Neural crest cell (in vitro differentiated cells): Measurements from ENCODE around the gene VIPR2. TPM values are rescaled to one million over a fixed set of nuclear protein-coding genes. Genes with fewer than 3 reads are reported as not detected.
"Not testable (repeated sequence)": the region's sequence is repeated elsewhere in the genome, so short reads cannot be mapped to it uniquely, and the experiment has no call there.

Experiments
- DNase-seq: peaks from one replicate; pipeline ENCODE4 v3.0.0; 2021; ENCODE audit warnings: low read depth, mixed read lengths, low spot score
- H3K27ac Mint-ChIP-seq: one replicate; pipeline ENCODE4 v1.8.0; 2021; ENCODE audit warnings: mild to moderate bottlenecking, mixed read lengths; ENCODE audit not compliant: unreplicated experiment
- H3K27me3 Mint-ChIP-seq: 2 replicates; pipeline ENCODE4 v1.8.0; 2021; ENCODE audit warnings: low read depth, mild to moderate bottlenecking, mixed read lengths
- H3K36me3 Mint-ChIP-seq: 2 replicates; pipeline ENCODE4 v1.8.0; 2021; ENCODE audit warnings: low read depth, mild to moderate bottlenecking, mixed read lengths
- H3K4me1 Mint-ChIP-seq: 2 replicates; pipeline ENCODE4 v1.8.0; 2021; ENCODE audit warnings: mixed read lengths
- H3K4me3 Mint-ChIP-seq: one replicate; pipeline ENCODE4 v1.8.0; 2021; ENCODE audit warnings: mild to moderate bottlenecking, mixed read lengths
- H3K9me3 Mint-ChIP-seq: 2 replicates; pipeline ENCODE4 v1.8.0; 2021; ENCODE audit warnings: mixed read lengths
- total RNA-seq: library from RNA; stranded (reverse); gene quantifications from 2 replicates; pipeline ENCODE4 v1.2.1, GENCODE V29; 2021
- TF ChIP-seq, protein P1 (sequence below): fragments of 200-600 bp; sonication (generic); conservative IDR thresholded peaks from 2 replicates; pipeline ENCODE4 v1.5.0; 2021; ENCODE audit warnings: antibody characterized with exemption, mild to moderate bottlenecking

The VIPR2 gene
- total RNA-seq, 1 donor from 2014 or later: 0.16 TPM

DNA sequence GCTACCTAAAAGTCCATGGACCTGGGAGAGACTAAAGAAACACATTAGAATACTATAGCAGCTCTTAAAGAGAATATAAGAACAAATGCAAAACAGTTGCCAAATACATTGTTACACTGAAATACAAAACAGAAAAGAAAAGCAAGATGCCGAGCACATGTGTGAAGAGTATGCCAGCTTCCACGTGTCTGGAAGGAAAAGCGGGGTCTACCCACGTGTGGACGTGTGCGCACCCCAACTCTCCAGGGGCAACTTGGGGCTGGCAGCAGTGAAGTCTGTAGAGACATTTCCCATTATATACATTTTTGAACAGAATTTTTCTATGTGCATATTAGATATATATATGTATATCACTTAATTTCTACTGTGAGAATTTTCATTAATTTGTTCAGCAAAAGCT lies 6.2 kb downstream of the VIPR2 start:
- Mint-ChIP-seq H3K27me3 (peaks cover 46% of the 10 kb centered on the region), H3K4me1 (peaks cover 23% of the 10 kb centered on the region), H3K36me3 (peaks cover 2% of the 10 kb centered on the region), H3K27ac (no peak overlapping the region), H3K9me3 (peaks cover 2% of the 10 kb centered on the region), H3K4me3 (no peak overlapping the region)
- no peak for DNase-seq
- TF ChIP-seq, protein P1, sequence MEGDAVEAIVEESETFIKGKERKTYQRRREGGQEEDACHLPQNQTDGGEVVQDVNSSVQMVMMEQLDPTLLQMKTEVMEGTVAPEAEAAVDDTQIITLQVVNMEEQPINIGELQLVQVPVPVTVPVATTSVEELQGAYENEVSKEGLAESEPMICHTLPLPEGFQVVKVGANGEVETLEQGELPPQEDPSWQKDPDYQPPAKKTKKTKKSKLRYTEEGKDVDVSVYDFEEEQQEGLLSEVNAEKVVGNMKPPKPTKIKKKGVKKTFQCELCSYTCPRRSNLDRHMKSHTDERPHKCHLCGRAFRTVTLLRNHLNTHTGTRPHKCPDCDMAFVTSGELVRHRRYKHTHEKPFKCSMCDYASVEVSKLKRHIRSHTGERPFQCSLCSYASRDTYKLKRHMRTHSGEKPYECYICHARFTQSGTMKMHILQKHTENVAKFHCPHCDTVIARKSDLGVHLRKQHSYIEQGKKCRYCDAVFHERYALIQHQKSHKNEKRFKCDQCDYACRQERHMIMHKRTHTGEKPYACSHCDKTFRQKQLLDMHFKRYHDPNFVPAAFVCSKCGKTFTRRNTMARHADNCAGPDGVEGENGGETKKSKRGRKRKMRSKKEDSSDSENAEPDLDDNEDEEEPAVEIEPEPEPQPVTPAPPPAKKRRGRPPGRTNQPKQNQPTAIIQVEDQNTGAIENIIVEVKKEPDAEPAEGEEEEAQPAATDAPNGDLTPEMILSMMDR: no peak

DNA sequence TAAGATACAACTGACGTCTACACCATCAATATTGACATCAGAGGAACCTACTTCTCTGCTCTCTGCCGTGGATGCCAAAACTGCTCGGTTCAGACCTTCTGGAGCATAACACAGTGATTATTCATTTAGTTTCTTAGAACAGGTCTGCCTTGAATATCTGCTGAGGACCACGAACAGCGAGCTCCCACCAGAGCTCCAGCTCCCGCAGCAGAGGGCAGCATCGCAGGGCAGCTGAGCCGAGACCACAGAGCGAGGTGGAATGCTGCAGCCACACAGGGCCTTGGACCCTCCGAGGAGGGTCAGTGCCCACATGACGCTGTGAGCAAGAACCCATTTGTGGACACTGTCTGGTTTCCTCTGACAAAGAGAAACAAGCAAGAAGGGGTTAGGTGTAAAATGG lies 6.8 kb downstream of the VIPR2 start:
- Mint-ChIP-seq H3K4me3 (no peak overlapping the region), H3K9me3 (peaks cover 2% of the 10 kb centered on the region), H3K27me3 (peaks cover 43% of the 10 kb centered on the region), H3K4me1 (peaks cover 23% of the 10 kb centered on the region), H3K36me3 (peaks cover 2% of the 10 kb centered on the region), H3K27ac (no peak overlapping the region)
- no peak for DNase-seq
- TF ChIP-seq, protein P1: no peak

DNA sequence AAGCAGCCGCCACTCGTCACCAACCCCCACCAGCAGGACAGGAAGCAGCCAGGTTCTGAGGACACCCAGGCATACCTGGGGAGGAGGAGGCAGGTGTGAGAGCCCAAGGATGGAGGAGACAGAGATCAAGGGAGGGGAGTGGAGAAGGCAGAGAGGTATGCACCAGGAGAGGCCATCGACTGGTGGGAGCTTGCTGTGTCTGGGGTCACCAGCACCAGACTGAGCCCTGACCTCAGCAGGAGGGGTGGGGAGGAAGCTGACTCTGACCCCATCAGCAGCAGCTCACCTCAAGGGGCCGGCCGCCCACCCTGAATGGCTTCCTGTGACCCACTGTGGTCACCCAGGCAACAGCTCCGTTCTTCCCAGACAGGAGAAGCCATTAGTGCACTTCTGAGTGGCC lies 7.8 kb downstream of the VIPR2 start:
- Mint-ChIP-seq H3K4me3 (no peak overlapping the region), H3K36me3 (peaks cover 2% of the 10 kb centered on the region), H3K9me3 (peaks cover 2% of the 10 kb centered on the region), H3K27ac (no peak overlapping the region), H3K27me3 (peaks cover 33% of the 10 kb centered on the region), H3K4me1 (peaks cover 20% of the 10 kb centered on the region)
- no peak for DNase-seq
- TF ChIP-seq, protein P1: no peak

DNA sequence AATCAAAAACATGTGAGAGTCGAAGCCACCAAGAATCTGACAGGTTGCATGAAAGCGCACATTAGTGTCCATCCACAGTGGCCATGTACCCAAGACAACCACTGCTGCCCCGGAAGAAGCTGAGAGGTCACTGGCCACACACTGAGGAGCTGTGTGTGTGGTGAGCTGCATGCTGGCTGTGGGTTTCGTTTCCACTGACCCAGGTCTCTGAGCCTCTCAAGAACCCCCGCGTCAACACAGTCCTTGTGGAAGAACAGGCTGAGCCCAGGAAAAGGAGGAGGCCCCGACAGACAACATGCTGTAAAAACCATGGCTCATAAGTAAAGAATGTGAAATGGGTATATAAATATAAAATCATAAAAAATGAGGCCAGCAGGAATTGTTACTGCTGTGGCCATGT lies 8.2 kb downstream of the VIPR2 start:
- Mint-ChIP-seq H3K36me3 (peaks cover 2% of the 10 kb centered on the region), H3K4me1 (peaks cover 16% of the 10 kb centered on the region), H3K9me3 (peaks cover 2% of the 10 kb centered on the region), H3K27me3 (peaks cover 31% of the 10 kb centered on the region), H3K27ac (no peak overlapping the region), H3K4me3 (no peak overlapping the region)
- DNase-seq: no peak
- TF ChIP-seq, protein P1: no peak

DNA sequence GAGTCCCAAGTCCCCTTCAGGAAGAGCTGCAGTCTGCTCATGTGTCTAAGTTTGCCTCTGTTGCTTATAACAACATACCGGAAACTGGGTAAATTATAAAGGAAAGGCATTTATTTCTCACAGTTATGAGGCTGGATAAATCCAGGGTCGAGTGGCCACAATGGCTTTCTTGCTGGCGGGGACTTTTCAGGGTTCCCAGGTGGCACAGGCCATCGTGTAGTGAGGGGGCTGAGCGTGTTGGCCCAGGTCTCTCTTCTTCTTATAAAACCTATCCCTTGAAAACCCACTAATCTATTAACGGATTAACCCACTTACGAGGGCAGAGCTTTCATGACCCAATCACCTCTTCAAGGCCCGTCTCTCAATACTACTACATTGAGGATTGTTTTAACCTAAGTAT lies 8.7 kb downstream of the VIPR2 start:
- peaks cover 2% of the 10 kb centered on the region for H3K36me3 Mint-ChIP-seq
- H3K27ac Mint-ChIP-seq: no peak overlapping the region
- H3K27me3 Mint-ChIP-seq: peaks cover 32% of the 10 kb centered on the region
- peaks cover 2% of the 10 kb centered on the region for H3K9me3 Mint-ChIP-seq
- no peak for DNase-seq
- no peak overlapping the region for H3K4me3 Mint-ChIP-seq
- TF ChIP-seq, protein P1: no peak
- H3K4me1 Mint-ChIP-seq: peaks cover 11% of the 10 kb centered on the region

DNA sequence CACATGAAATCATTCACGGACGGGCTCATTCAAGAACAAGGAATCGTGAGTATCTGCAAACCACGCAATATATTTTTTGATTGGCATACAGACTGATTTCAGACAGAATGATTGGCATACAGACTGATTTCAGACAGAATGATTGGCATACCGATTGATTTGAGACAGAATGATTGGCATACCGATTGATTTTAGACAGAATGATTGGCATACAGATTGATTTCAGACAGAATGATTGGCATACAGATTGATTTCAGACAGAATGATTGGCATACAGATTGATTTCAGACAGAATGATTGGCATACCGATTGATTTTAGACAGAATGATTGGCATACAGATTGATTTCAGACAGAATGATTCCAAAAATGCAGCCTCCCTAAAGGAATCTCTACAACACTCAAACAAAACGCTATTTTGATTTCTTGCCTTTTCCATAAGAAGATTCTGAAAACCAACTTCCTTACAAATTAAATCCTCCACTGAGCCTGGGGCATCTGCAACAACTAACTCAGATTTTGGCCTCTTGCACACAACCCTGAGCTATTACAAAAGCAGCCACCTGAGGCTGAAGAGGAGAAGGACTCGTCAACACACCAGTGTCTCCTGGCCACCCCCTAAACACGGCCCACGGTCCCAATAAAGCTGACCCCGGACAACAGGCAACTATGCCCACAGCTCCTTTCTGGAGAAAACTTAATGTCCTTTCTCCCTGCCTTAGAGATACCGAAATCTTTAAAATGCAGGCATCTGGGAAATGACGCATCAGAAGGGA lies 11.8 kb downstream of the VIPR2 start:
- not testable (repeated sequence) for H3K27ac Mint-ChIP-seq, DNase-seq, H3K4me1 Mint-ChIP-seq, H3K9me3 Mint-ChIP-seq, H3K4me3 Mint-ChIP-seq, H3K36me3 Mint-ChIP-seq
- peaks cover 21% of the 10 kb centered on the region for H3K27me3 Mint-ChIP-seq
